ENCODE data around the gene SRSF11. TPM values are rescaled to one million over a fixed set of nuclear protein-coding genes. Genes with fewer than 3 reads are reported as not detected.

The SRSF11 gene
- total and polyA plus RNA-seq, 2 donors (not counting 1 experiment from before 2014, with no cell fraction given), result 243 to 333 TPM

DNA sequence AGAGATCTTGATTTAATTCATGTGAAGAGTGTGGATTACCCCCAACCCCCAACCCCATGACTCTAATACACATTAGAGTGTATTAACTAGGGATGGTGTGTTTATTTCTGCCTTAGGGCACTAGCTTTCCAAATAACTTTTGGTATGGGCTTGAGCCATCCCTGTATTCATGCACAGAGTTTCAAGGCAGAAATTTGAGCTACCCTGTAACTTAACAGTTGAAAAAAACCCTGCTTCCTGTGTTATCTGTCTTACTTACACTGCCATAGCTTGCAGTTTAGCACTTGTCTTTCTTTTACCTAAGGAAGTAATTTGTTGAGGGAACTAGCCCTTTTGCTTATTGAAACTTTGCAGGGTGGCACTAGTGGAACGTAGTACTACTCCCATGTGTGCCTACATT, 6.3 kb downstream of the SRSF11 start:
- ChIA-PET CTCF (no interaction called here), POLR2A (no interaction called here)
- no peaks in the 10 kb centered on the region for H3K9me3 ChIP-seq (ENCODE audit: control extremely low read depth in 1 of 3, control insufficient read depth in 2 of 3, insufficient read depth in 1 of 3, low read length in 2 of 3)
- H3K79me2 ChIP-seq (ENCODE audit: control insufficient read depth, insufficient read depth, low read length), result peaks cover 62% of the 10 kb centered on the region
- intact Hi-C loops (cut with micrococcal nuclease), result no loop called here
- H3K4me2 ChIP-seq (replicated peaks; ENCODE audit: low read depth, low read length, poor library complexity, severe bottlenecking), result no peak overlapping the region
- H3K4me1 ChIP-seq (ENCODE audit: control insufficient read depth in 2 of 2, insufficient read depth in 2 of 2, low read length in 2 of 2), result peaks cover 0 to 22% of the 10 kb centered on the region in 2 donors
- no peak overlapping the region for H3K9ac ChIP-seq (ENCODE audit: low read length)
- H3K36me3 ChIP-seq (replicated peaks in 1 of 2; ENCODE audit: control extremely low read depth in 1 of 2, control insufficient read depth in 1 of 2, extremely low read depth in 1 of 2, insufficient read depth in 2 of 2, low read length in 1 of 2), result peaks cover 7 to 66% of the 10 kb centered on the region in 2 experiments
- no peak for TF ChIP-seq EZH2 (IDR thresholded peaks at IDR 0.05; ENCODE audit: borderline replicate concordance, insufficient read depth, low read depth, low read length, poor library complexity, severe bottlenecking)
- TF ChIP-seq, protein P1, sequence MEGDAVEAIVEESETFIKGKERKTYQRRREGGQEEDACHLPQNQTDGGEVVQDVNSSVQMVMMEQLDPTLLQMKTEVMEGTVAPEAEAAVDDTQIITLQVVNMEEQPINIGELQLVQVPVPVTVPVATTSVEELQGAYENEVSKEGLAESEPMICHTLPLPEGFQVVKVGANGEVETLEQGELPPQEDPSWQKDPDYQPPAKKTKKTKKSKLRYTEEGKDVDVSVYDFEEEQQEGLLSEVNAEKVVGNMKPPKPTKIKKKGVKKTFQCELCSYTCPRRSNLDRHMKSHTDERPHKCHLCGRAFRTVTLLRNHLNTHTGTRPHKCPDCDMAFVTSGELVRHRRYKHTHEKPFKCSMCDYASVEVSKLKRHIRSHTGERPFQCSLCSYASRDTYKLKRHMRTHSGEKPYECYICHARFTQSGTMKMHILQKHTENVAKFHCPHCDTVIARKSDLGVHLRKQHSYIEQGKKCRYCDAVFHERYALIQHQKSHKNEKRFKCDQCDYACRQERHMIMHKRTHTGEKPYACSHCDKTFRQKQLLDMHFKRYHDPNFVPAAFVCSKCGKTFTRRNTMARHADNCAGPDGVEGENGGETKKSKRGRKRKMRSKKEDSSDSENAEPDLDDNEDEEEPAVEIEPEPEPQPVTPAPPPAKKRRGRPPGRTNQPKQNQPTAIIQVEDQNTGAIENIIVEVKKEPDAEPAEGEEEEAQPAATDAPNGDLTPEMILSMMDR (IDR thresholded peaks at IDR 0.05), result no peak
- H3K27ac ChIP-seq (ENCODE audit: low read length in 2 of 2), result peak overlapping the region in 1 of 2 donors; percentile 11
- no peaks in the 10 kb centered on the region for H3K9me3 Mint-ChIP-seq (ENCODE audit: insufficient read depth)
- H3K4me3 Mint-ChIP-seq, result no peak overlapping the region
- H3K27me3 ChIP-seq (replicated peaks in 1 of 4; ENCODE audit: control extremely low read depth in 1 of 4, control insufficient read depth in 3 of 4, insufficient read depth in 4 of 4, low read length in 3 of 4), result no peaks in the 10 kb centered on the region
- no CpG with 5 or more reads among the region's 1 CpG for WGBS (ENCODE audit: insufficient coverage)
- no peak overlapping the region for H2AFZ ChIP-seq (ENCODE audit: insufficient read depth, low read depth, low read length, poor library complexity, severe bottlenecking)
- H3K27ac Mint-ChIP-seq, result no peak overlapping the region
- ATAC-seq (ENCODE audit: low read depth) (no peak), DNase-seq (no peak)
- peaks cover 27% of the 10 kb centered on the region for H4K20me1 ChIP-seq (ENCODE audit: control insufficient read depth, insufficient read depth, low read length, poor library complexity, severe bottlenecking)
- H3K4me1 Mint-ChIP-seq, result peaks cover 40% of the 10 kb centered on the region
- H3K27me3 Mint-ChIP-seq, result no peaks in the 10 kb centered on the region
- no peak overlapping the region for H3K4me3 ChIP-seq (ENCODE audit: control extremely low read depth in 1 of 5, extremely low read depth in 1 of 5, insufficient read depth in 1 of 5, low read depth in 2 of 5, low read length in 4 of 5)

DNA sequence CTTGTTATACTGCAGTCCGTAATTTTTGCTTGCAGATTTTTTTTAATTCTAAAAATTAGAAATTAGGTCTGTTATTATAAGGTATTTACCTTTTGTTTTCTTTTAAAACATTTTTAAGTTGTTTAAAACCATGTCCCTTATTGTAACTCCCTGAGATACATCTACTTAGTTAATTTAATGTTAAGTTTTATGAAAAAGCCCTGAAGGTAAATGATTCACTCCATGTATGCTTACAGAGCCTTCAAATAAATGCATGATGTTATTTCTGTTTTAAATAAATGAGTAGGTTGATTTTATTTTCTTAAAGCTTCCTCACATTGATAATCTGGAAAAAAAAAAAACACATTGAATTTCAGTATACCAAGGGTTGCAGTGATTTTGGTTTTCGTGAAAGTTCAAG, 7.5 kb downstream of the SRSF11 start:
- peaks cover 7 to 78% of the 10 kb centered on the region in 2 experiments for H3K36me3 ChIP-seq (replicated peaks in 1 of 2; ENCODE audit: control extremely low read depth in 1 of 2, control insufficient read depth in 1 of 2, extremely low read depth in 1 of 2, insufficient read depth in 2 of 2, low read length in 1 of 2)
- peaks cover 28% of the 10 kb centered on the region for H3K4me1 Mint-ChIP-seq
- no peak for ATAC-seq (ENCODE audit: low read depth)
- no peak overlapping the region for H3K4me2 ChIP-seq (replicated peaks; ENCODE audit: low read depth, low read length, poor library complexity, severe bottlenecking)
- no peak overlapping the region for H3K9ac ChIP-seq (ENCODE audit: low read length)
- H3K27me3 ChIP-seq (replicated peaks in 1 of 4; ENCODE audit: control extremely low read depth in 1 of 4, control insufficient read depth in 3 of 4, insufficient read depth in 4 of 4, low read length in 3 of 4), result no peaks in the 10 kb centered on the region
- peaks cover 19% of the 10 kb centered on the region for H4K20me1 ChIP-seq (ENCODE audit: control insufficient read depth, insufficient read depth, low read length, poor library complexity, severe bottlenecking)
- H3K27me3 Mint-ChIP-seq, result no peaks in the 10 kb centered on the region
- no peaks in the 10 kb centered on the region for H3K9me3 Mint-ChIP-seq (ENCODE audit: insufficient read depth)
- TF ChIP-seq, protein P1 (IDR thresholded peaks at IDR 0.05), result no peak
- no peak for TF ChIP-seq EZH2 (IDR thresholded peaks at IDR 0.05; ENCODE audit: borderline replicate concordance, insufficient read depth, low read depth, low read length, poor library complexity, severe bottlenecking)
- no peak overlapping the region for H3K27ac ChIP-seq (ENCODE audit: low read length in 2 of 2)
- H3K79me2 ChIP-seq (ENCODE audit: control insufficient read depth, insufficient read depth, low read length), result peaks cover 49% of the 10 kb centered on the region
- WGBS (ENCODE audit: insufficient coverage), result no CpG with 5 or more reads among the region's 2 CpGs
- no peaks in the 10 kb centered on the region for H3K9me3 ChIP-seq (ENCODE audit: control extremely low read depth in 1 of 3, control insufficient read depth in 2 of 3, insufficient read depth in 1 of 3, low read length in 2 of 3)
- CTCF ChIA-PET, result no interaction called here
- H3K27ac Mint-ChIP-seq, result no peak overlapping the region
- H3K4me3 ChIP-seq (ENCODE audit: control extremely low read depth in 1 of 5, extremely low read depth in 1 of 5, insufficient read depth in 1 of 5, low read depth in 2 of 5, low read length in 4 of 5), result no peak overlapping the region
- H3K4me1 ChIP-seq (ENCODE audit: control insufficient read depth in 2 of 2, insufficient read depth in 2 of 2, low read length in 2 of 2), result peaks cover 0 to 10% of the 10 kb centered on the region in 2 donors
- POLR2A ChIA-PET, result no interaction called here
- no peak for DNase-seq
- no peak overlapping the region for H2AFZ ChIP-seq (ENCODE audit: insufficient read depth, low read depth, low read length, poor library complexity, severe bottlenecking)
- no peak overlapping the region for H3K4me3 Mint-ChIP-seq
- intact Hi-C loops (cut with micrococcal nuclease), result no loop called here
